Endothelial cell of umbilical vein (primary cell): ENCODE results near the gene NLGN1.

Source experiments
- TF ChIP-seq, protein P1 (sequence below), 2 donors: IDR thresholded peaks; 1 replicate in 1 of 2; 2 replicates in 1 of 2; pipeline ENCODE4 v1.5.1; 2011; ENCODE audit warnings: low read length in 2 of 2, mild to moderate bottlenecking in 2 of 2, moderate library complexity in 2 of 2, control low read depth in 1 of 2, inconsistent platforms in 1 of 2, low read depth in 1 of 2; ENCODE audit not compliant: insufficient read depth in 1 of 2; ENCODE audit errors: extremely low read depth in 1 of 2
- TF ChIP-seq, protein P2 (sequence below): IDR thresholded peaks from 2 replicates; pipeline ENCODE4 v1.6.1; 2011; ENCODE audit not compliant: insufficient read depth, insufficient read length

DNA sequence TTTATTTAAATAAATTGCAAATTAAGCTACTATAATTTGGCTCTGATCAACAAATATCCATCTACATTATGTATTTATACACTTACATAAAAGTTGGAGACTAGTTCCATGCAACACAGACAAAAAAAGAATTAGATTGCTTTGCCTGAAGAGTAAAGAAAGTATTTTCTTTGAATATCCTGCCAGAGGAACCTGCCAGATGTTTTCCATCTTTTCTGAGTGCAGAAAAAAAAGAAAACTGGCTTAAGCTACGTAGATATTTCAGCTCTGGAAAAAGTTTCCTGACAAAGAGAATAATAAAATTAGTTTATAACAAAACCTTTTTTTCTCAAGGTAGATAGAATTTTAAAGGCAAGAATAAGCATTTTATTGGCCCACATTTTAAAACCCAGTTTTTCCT is 854.1 kb downstream of the NLGN1 start:
- TF ChIP-seq, protein P1, sequence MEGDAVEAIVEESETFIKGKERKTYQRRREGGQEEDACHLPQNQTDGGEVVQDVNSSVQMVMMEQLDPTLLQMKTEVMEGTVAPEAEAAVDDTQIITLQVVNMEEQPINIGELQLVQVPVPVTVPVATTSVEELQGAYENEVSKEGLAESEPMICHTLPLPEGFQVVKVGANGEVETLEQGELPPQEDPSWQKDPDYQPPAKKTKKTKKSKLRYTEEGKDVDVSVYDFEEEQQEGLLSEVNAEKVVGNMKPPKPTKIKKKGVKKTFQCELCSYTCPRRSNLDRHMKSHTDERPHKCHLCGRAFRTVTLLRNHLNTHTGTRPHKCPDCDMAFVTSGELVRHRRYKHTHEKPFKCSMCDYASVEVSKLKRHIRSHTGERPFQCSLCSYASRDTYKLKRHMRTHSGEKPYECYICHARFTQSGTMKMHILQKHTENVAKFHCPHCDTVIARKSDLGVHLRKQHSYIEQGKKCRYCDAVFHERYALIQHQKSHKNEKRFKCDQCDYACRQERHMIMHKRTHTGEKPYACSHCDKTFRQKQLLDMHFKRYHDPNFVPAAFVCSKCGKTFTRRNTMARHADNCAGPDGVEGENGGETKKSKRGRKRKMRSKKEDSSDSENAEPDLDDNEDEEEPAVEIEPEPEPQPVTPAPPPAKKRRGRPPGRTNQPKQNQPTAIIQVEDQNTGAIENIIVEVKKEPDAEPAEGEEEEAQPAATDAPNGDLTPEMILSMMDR (IDR thresholded peaks at IDR 0.05; ENCODE audit: extremely low read depth in 1 of 2, insufficient read depth in 1 of 2, low read depth in 1 of 2, low read length in 2 of 2) = no peak
- TF ChIP-seq, protein P2, sequence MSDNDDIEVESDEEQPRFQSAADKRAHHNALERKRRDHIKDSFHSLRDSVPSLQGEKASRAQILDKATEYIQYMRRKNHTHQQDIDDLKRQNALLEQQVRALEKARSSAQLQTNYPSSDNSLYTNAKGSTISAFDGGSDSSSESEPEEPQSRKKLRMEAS = no peak
